Breast epithelium (tissue), 3 donors: ENCODE measurements around the gene ZNF700.

Source experiments
- CTCF ChIP-seq, 3 donors: fragments of 450-650 bp; IDR thresholded peaks; one replicate each; pipeline ENCODE4 v1.5.1; 2016 to 2017; ENCODE audit warnings: antibody characterized with exemption in 3 of 3, mild to moderate bottlenecking in 3 of 3, moderate library complexity in 3 of 3
- POLR2A ChIP-seq: fragments of 450-650 bp; IDR thresholded peaks from one replicate; pipeline ENCODE4 v1.6.1; 2016; ENCODE audit warnings: antibody characterized with exemption, mild to moderate bottlenecking, moderate library complexity

GRCh38 chr19:11949201-11949600 lies 24.3 kb downstream of the ZNF700 start:
- TF ChIP-seq CTCF (IDR thresholded peaks at IDR 0.05), result no peak
- TF ChIP-seq POLR2A, result no peak
